GM19452 (cell line): ENCODE results near the gene KANSL1.
"Not testable (repeated sequence)": the region's sequence is repeated elsewhere in the genome, so short reads cannot be mapped to it uniquely, and the experiment has no call there.

Source experiments
- ATAC-seq: cut with Tn5 transposase; IDR thresholded peaks from one replicate; pipeline ENCODE4 v1.9.1; 2021; ENCODE audit not compliant: unreplicated experiment

Gene KANSL1

GRCh38 chr17:46117850-46118696 is 75.2 kb downstream of the KANSL1 start:
- ATAC-seq = no peak

- no peak for ATAC-seq
These were observed 76.1 kb downstream of the KANSL1 start for GRCh38 chr17:46117117-46117516.

GRCh38 chr17:46115699-46116098 is 77.5 kb downstream of the KANSL1 start:
- no peak for ATAC-seq

DNA sequence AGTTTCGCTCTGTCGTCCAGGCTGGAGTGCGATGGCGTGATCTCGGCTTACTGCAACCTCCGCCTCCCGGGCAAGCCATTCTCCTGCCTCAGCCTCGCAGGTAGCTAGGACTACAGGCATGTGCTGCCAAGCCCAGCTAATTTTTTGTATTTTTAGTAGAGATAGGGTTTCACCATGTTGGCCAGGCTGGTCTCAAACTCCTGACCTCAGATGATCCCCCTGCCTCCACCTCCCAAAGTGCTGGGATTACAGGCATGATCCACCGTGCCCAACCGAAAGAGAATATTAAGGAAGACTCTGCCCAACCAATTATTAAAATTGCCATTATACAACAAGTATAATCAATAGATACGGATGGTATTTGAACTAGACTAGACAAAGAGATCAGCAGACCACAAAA is 82.0 kb downstream of the KANSL1 start:
- ATAC-seq = not testable (repeated sequence)

- ATAC-seq = no peak
These were observed 83.0 kb downstream of the KANSL1 start for GRCh38 chr17:46110219-46110618.

GRCh38 chr17:46109603-46110189 is 83.5 kb downstream of the KANSL1 start:
- no peak for ATAC-seq

GRCh38 chr17:46108550-46109110 is 84.6 kb downstream of the KANSL1 start:
- ATAC-seq = no peak

- no peak for ATAC-seq
These were observed 85.1 kb downstream of the KANSL1 start for GRCh38 chr17:46108120-46108519.

DNA sequence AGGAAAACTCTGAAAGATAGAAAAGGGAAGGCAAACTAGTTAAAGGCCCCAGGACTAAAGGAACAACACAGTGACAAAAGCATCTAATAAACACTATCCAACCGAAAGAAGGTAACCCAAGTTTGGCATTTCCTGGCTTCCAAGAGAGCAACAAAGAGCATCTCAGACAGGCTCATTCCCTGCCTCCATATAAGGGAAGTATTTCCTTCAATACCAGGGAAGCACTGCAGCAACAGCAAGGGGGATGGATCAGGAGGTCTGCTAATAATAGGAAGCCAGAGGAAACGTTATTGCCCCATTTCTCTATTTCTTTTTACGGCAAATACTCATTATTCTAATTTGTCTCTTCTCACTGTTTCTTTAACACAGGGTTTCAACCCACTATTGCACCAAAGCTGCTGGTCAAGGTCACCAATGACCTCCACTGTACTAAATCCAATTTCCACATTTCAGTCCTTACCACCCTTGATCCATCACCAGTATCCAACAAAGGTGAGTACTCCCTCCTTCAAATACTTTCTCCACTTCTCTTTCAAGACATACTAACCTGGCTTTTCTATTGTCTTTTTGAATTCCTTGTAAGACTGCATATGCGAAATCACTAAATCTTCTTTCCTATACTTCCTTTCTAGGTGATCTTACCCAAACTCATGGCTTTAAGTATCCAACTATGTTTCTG is 86.1 kb downstream of the KANSL1 start:
- no peak for ATAC-seq

GRCh38 chr17:46102806-46103205 is 90.4 kb downstream of the KANSL1 start:
- not testable (repeated sequence) for ATAC-seq

GRCh38 chr17:46101785-46102617 is 91.2 kb downstream of the KANSL1 start:
- ATAC-seq = not testable (repeated sequence)

- ATAC-seq = no peak
These were observed 92.6 kb downstream of the KANSL1 start for GRCh38 chr17:46100590-46100989.

DNA sequence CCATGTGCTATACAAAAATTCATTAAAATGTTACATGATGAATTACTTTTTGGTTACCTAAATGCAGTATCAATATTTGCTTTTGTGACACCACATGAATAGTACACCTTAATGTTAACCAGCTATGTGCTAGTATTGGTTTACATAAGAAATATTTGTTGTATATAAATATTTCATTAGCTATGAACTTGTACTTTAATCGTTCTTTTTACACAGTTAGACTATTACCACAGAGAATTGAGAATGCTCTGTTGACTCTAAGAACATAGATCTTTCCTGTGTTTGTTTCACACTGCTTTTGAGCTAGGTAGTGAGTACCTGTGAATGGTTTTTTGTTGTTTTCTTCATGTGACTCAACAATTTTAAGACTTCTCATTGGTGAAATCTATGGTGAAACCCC is 93.4 kb downstream of the KANSL1 start:
- no peak for ATAC-seq

DNA sequence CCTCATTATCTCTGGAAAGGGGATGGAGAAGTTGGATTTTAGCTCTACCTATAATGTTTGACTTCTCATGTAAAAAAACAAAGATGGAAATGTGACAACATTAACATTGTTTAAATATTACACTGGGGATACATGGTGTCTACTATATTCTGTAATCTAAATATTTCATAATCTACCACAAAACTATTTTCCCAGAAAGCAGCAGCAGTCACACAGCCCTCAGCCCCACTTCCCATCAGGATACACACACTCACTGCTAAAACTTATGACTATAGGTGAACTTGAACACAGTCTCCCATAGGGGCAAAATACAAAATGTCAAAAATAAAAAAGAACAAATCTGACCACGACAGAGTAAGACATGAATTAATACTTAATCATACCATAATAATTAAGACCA is 95.7 kb downstream of the KANSL1 start:
- no peak for ATAC-seq

DNA sequence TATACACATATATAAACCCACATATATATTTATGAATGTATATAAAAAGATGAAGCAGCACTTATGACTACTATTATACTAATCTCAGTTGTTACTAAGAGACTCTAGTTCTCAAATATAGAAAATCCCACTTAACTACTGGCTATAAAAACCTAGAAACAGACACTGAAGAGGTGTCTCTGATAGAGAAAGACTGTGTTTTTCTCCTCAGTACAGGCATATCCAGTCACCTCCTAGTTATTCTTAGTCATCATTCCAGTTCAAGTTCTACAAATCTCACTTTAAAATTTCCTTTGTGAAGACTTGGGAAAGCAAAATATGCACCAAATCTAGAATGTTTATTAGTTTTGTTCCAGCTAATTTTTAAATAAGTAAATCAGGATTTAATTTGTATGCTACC is 100.2 kb downstream of the KANSL1 start:
- no peak for ATAC-seq

GRCh38 chr17:46090871-46091270 is 102.4 kb downstream of the KANSL1 start:
- no peak for ATAC-seq

GRCh38 chr17:46089389-46089965 is 103.8 kb downstream of the KANSL1 start:
- no peak for ATAC-seq

DNA sequence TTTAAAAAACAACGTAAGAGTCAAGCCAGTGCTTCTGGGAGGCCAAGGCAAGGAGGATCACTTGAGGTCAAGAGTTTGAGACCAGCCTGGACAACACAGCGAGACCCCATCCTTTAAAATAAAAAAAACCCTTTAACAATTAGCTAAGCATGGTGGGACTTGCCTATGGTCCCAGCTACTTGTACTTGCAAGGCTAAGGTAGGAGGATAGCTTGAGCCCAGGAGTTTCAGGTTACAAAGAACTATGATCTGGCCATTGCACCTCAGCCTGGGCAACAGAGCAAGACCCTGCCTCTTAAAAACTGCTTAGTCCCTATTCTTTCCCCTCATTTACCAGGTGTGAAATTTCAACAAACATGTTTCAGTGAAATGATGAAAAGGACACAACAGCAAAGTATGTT is 104.6 kb downstream of the KANSL1 start:
- ATAC-seq = no peak

DNA sequence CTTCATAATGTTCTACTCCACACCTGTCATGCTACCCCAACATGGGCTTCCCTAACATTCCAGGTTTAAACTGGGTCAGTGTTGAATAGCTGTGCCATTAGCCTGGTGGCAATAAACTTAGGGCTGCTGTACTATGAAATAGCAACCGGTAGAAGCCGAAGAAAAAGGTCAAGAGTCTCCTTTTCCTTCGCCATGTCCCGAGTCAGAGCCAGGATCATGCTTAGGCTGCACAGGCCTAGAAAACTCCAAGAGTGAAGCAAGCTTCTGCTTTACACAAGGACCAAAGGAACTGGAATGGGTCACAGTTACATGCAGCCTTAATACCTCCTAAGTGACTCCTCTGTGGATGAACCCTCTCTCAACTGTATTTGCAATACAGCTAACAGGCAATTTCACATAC is 105.4 kb downstream of the KANSL1 start:
- not testable (repeated sequence) for ATAC-seq

- no peak for ATAC-seq
These were observed 106.4 kb downstream of the KANSL1 start for GRCh38 chr17:46086821-46087220.
